ENCODE results near the gene FKBP3. TPM values are rescaled to one million over a fixed set of nuclear protein-coding genes. Genes with fewer than 3 reads are reported as not detected.
A peak's percentile ranks its signal among the peaks of the same experiment; 100 is the strongest.
"Not testable (repeated sequence)": the region's sequence is repeated elsewhere in the genome, so short reads cannot be mapped to it uniquely, and the experiment has no call there.

The FKBP3 gene
- total RNA-seq, 1 donor from 2014 or later, result 95.1 TPM

- Mint-ChIP-seq H3K9me3 (ENCODE audit: unreplicated experiment) (peaks cover 3% of the 10 kb centered on the region), H3K36me3 (ENCODE audit: unreplicated experiment) (no peaks in the 10 kb centered on the region), H3K27me3 (ENCODE audit: unreplicated experiment) (peaks cover 4% of the 10 kb centered on the region), H3K27ac (ENCODE audit: unreplicated experiment) (peak within 1 kb of the TSS; percentile 92), H3K4me1 (ENCODE audit: low read depth, unreplicated experiment) (peaks cover 8% of the 10 kb centered on the region), H3K4me3 (ENCODE audit: unreplicated experiment) (peak within 1 kb of the TSS; percentile 96)
- TF ChIP-seq CTCF (IDR thresholded peaks at IDR 0.05; ENCODE audit: partially characterized antibody, unreplicated experiment), result no peak
- DNase-seq, result peak; percentile 97
These were observed 50.1 kb downstream of the FKBP3 start, which contains the start of gene PRPF39 for GRCh38 chr14:45083976-45084722. TSS of gene PRPF39 (plus strand) at chr14:45084116. CDS start at chr14:45095240, 11,124 bp downstream.

- peaks cover 8% of the 10 kb centered on the region for H3K4me1 Mint-ChIP-seq (ENCODE audit: low read depth, unreplicated experiment)
- peak overlapping the region; percentile 84 for H3K4me3 Mint-ChIP-seq (ENCODE audit: unreplicated experiment)
- H3K9me3 Mint-ChIP-seq (ENCODE audit: unreplicated experiment), result peaks cover 3% of the 10 kb centered on the region
- peaks cover 4% of the 10 kb centered on the region for H3K27me3 Mint-ChIP-seq (ENCODE audit: unreplicated experiment)
- H3K27ac Mint-ChIP-seq (ENCODE audit: unreplicated experiment), result peak overlapping the region; percentile 12
- H3K36me3 Mint-ChIP-seq (ENCODE audit: unreplicated experiment), result no peaks in the 10 kb centered on the region
- TF ChIP-seq CTCF (IDR thresholded peaks at IDR 0.05; ENCODE audit: partially characterized antibody, unreplicated experiment), result no peak
- DNase-seq, result no peak
These were observed 50.7 kb downstream of the FKBP3 start for GRCh38 chr14:45083617-45083975.

- Mint-ChIP-seq H3K27me3 (ENCODE audit: unreplicated experiment) (peaks cover 4% of the 10 kb centered on the region), H3K9me3 (ENCODE audit: unreplicated experiment) (peaks cover 3% of the 10 kb centered on the region), H3K27ac (ENCODE audit: unreplicated experiment) (no peak overlapping the region), H3K36me3 (ENCODE audit: unreplicated experiment) (no peaks in the 10 kb centered on the region), H3K4me1 (ENCODE audit: low read depth, unreplicated experiment) (peaks cover 8% of the 10 kb centered on the region), H3K4me3 (ENCODE audit: unreplicated experiment) (peak overlapping the region; percentile 23)
- DNase-seq, result no peak
- TF ChIP-seq CTCF (IDR thresholded peaks at IDR 0.05; ENCODE audit: partially characterized antibody, unreplicated experiment), result no peak
These were observed 51.9 kb downstream of the FKBP3 start for GRCh38 chr14:45082420-45082819.

- H3K27ac Mint-ChIP-seq (ENCODE audit: unreplicated experiment); H3K27me3 Mint-ChIP-seq (ENCODE audit: unreplicated experiment); H3K36me3 Mint-ChIP-seq (ENCODE audit: unreplicated experiment); H3K4me3 Mint-ChIP-seq (ENCODE audit: unreplicated experiment); DNase-seq; H3K9me3 Mint-ChIP-seq (ENCODE audit: unreplicated experiment); H3K4me1 Mint-ChIP-seq (ENCODE audit: low read depth, unreplicated experiment): not testable (repeated sequence)
These were observed 53.2 kb downstream of the FKBP3 start for GRCh38 chr14:45081096-45081495.

- not testable (repeated sequence) for H3K4me1 Mint-ChIP-seq (ENCODE audit: low read depth, unreplicated experiment); H3K4me3 Mint-ChIP-seq (ENCODE audit: unreplicated experiment); H3K27me3 Mint-ChIP-seq (ENCODE audit: unreplicated experiment); H3K9me3 Mint-ChIP-seq (ENCODE audit: unreplicated experiment); DNase-seq; H3K36me3 Mint-ChIP-seq (ENCODE audit: unreplicated experiment); H3K27ac Mint-ChIP-seq (ENCODE audit: unreplicated experiment)
These were observed 53.8 kb downstream of the FKBP3 start for GRCh38 chr14:45080416-45080968.

- Mint-ChIP-seq H3K4me1 (ENCODE audit: low read depth, unreplicated experiment) (no peaks in the 10 kb centered on the region), H3K27me3 (ENCODE audit: unreplicated experiment) (no peaks in the 10 kb centered on the region), H3K27ac (ENCODE audit: unreplicated experiment) (no peak overlapping the region), H3K36me3 (ENCODE audit: unreplicated experiment) (no peaks in the 10 kb centered on the region), H3K4me3 (ENCODE audit: unreplicated experiment) (no peak overlapping the region), H3K9me3 (ENCODE audit: unreplicated experiment) (peaks cover 1% of the 10 kb centered on the region)
- no peak for DNase-seq
- TF ChIP-seq CTCF (IDR thresholded peaks at IDR 0.05; ENCODE audit: partially characterized antibody, unreplicated experiment), result no peak
These were observed 56.0 kb downstream of the FKBP3 start for GRCh38 chr14:45078323-45078722.
